AG10803 (cell line): Measurements from ENCODE around the gene ASS1.

Experiments used
- DNase-seq: peaks from one replicate; pipeline ENCODE4 v3.0.0; 2010; ENCODE audit warnings: low read depth
- H3K4me3 ChIP-seq: 2 replicates; pipeline ENCODE4 v1.5.1; 2011; ENCODE audit warnings: mild to moderate bottlenecking, low read length, control low read depth
- TF ChIP-seq, protein P1 (sequence below): conservative IDR thresholded peaks from 2 replicates; pipeline ENCODE4 v1.5.1; 2011; ENCODE audit warnings: mild to moderate bottlenecking, low read length, control low read depth, inconsistent platforms

ASS1 gene

DNA sequence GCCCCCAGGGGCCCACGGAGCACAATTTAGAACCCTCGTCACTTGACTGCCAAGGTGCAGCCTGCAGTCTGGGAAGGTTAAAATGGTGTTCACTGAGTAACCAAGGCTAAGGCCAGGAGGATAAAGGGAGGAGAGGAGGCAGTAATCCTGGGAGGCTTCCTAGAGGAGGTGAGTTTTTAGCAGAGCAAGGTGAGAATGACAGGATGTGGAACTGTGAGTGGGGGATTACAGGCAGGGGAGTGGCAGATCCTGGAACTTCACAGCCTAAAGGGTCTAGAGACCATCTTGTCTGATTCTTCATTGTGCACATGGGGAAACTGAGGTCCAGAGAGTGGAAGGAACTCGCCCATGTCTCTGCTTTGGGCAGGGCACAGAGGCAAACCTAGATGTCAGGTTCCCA, 42.5 kb upstream of the ASS1 start:
- TF ChIP-seq, protein P1, sequence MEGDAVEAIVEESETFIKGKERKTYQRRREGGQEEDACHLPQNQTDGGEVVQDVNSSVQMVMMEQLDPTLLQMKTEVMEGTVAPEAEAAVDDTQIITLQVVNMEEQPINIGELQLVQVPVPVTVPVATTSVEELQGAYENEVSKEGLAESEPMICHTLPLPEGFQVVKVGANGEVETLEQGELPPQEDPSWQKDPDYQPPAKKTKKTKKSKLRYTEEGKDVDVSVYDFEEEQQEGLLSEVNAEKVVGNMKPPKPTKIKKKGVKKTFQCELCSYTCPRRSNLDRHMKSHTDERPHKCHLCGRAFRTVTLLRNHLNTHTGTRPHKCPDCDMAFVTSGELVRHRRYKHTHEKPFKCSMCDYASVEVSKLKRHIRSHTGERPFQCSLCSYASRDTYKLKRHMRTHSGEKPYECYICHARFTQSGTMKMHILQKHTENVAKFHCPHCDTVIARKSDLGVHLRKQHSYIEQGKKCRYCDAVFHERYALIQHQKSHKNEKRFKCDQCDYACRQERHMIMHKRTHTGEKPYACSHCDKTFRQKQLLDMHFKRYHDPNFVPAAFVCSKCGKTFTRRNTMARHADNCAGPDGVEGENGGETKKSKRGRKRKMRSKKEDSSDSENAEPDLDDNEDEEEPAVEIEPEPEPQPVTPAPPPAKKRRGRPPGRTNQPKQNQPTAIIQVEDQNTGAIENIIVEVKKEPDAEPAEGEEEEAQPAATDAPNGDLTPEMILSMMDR, result no peak
- no peak for DNase-seq
- no peak overlapping the region for H3K4me3 ChIP-seq

DNA sequence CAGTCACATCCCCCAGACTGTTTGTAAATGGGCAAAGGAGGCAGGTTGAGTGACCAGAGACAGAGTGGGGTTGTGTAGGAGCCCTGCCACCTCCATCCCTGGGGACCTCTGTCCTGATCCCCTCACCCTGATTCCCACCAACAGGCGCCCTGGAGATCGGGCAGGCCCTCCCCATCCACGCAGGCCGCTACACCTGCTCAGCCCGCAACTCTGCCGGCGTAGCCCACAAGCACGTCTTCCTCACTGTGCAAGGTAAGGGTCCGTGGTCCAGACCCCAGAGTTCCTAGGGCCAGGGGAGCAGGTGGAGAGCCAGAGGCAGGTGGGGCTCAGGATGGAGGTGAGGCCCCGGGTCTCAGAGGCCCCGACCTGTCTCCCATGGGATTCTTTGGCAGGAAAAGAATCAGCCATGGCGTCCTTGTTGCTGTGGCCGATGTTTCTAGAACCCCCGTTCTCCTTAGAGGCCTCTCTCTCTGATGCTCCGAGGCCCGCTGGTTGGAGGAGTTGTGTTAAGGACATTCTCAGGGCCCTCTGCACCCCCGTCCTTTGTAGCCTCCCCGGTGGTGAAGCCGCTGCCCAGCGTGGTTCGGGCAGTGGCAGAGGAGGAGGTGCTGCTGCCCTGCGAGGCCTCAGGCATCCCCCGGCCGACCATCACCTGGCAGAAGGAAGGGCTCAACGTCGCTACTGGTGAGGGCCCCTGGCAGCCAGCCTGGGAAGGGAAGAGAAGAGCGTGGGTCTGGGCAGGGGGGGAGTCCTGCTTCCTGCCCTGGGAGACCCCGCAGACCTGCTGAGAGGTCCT, 41.9 kb upstream of the ASS1 start:
- TF ChIP-seq, protein P1, result no peak
- DNase-seq, result no peak
- H3K4me3 ChIP-seq, result no peak overlapping the region

DNA sequence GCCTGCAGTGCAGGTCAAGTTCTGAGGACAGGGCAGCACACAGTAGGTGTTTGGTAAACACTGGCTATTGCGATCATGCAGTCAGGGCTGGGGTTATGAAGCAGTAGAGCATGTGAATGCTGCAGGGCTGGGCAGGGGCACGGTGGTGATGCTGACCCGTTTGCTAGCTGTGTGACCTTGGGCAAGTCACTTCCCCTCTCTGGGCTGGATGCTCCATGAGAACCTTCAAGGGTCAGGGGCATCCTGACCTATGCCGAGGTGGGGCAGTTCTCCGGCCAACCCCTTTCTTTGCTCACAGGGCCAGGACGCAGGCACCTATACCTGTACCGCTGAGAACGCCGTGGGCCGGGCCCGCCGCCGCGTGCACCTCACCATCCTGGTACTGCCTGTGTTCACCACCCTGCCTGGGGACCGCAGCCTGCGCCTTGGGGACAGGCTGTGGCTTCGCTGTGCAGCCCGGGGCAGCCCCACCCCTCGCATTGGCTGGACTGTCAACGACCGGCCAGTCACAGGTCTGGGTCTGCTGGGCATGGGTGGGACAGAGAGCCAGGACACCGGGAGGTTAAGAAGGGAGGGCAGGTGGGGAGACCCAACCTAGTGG, 39.0 kb upstream of the ASS1 start:
- TF ChIP-seq, protein P1, result no peak
- no peak for DNase-seq
- no peak overlapping the region for H3K4me3 ChIP-seq

DNA sequence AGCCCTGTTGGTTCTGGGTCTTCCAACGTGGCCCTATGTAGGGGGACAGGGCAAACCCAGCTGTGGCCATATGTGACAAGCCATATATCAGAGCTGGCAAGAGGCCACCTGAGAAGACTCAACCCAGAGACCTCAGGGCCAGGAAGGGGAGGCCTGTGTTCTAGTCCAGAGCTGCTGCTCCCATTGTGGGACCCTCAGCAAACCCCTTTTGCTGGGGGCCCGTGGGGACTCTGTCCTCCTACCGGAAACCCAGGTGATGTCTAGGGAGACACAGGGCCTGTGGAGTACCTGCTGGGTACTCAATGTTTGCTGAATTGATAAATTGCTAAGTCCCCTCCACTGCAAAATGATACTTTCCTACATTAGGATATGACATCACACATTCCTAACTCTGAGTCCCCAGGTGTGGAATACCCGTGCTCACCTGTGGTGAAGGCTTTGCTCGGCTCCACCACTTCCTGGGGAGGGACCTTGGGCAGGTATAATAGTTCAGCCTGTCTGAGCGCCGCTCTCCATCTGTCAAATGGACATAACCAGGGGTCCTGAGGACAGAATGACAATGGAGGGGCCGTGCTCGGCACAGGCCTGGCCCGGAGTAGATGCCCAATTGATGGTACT, 38.4 kb upstream of the ASS1 start:
- TF ChIP-seq, protein P1, result no peak
- no peak overlapping the region for H3K4me3 ChIP-seq
- no peak for DNase-seq

DNA sequence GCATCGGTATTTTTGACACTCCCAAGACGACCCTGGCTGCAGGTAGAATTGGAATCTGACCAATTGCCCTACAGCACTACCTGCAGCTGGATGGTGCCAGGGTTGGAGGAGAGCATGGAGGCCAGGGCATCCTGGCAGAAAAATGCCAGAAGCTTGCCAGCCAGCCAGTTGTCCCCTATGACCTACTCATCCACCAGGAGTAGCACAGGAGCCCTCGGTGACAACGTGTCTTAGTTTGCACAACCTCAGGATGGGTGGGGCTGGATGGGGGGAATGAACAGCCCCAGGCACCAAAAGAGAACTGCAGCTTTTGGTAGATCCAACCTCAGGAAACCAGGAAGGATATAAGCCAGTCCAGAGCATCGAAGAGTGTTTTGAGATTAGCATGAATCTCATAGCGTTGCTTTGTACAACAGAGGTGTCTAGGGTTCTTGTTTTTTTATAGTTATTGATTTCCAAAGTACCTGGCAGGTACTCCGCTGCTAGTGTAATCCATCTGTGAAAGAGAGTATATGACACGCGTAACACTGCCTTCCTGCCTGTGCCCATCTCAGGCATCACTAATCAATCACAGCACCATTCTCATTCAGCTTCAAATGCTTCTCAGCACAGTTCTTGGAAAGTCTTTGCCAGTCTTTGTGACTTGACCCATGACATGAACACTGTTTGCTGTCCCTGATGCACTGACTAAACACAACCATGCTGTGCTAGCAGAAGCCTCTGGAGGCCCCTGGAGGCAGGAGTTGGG, 36.7 kb upstream of the ASS1 start:
- H3K4me3 ChIP-seq, result no peak overlapping the region
- TF ChIP-seq, protein P1, result no peak
- no peak for DNase-seq

DNA sequence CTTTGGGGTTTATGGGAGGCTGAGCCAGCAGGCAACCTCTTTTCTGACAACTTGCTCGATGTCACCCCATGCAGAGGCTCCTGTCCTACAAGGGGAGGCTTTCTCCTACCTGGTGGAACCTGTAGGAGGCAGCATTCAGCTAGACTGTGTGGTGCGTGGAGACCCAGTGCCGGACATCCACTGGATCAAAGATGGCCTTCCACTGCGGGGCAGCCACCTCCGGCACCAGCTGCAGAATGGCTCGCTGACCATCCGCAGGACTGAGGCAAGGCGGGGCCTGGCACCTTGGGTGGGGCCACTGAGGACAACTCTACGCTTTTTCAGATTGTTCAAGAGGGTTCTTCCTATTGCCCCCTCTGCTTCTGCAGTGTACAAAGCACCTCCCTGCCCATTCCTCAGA, 36.1 kb upstream of the ASS1 start:
- H3K4me3 ChIP-seq, result no peak overlapping the region
- TF ChIP-seq, protein P1, result no peak
- DNase-seq, result no peak
